GM19193 (cell line): ENCODE results near the gene PDZRN3.

Experiments used
- POLR2A ChIP-seq: IDR thresholded peaks from 4 replicates; pipeline ENCODE4 v1.6.1; 2011; ENCODE audit not compliant: insufficient read depth, insufficient read length; ENCODE audit errors: extremely low read depth

The PDZRN3 gene

GRCh38 chr3:73399666-73400253 is 225.0 kb downstream of the PDZRN3 start:
- no peak for TF ChIP-seq POLR2A

- TF ChIP-seq POLR2A: no peak
Observed at GRCh38 chr3:73399106-73399505, 225.6 kb downstream of the PDZRN3 start.

- TF ChIP-seq POLR2A: no peak
Observed at GRCh38 chr3:73398084-73398483, 226.7 kb downstream of the PDZRN3 start.

- TF ChIP-seq POLR2A: no peak
Observed at GRCh38 chr3:73394240-73394639, 230.5 kb downstream of the PDZRN3 start.

- TF ChIP-seq POLR2A: no peak
Observed at GRCh38 chr3:73393005-73393404, 231.7 kb downstream of the PDZRN3 start.

- no peak for TF ChIP-seq POLR2A
Observed at GRCh38 chr3:73391984-73392383, 232.8 kb downstream of the PDZRN3 start.

- TF ChIP-seq POLR2A: no peak
Observed at GRCh38 chr3:73389928-73390327, 234.8 kb downstream of the PDZRN3 start.

GRCh38 chr3:73389117-73389813 is 235.5 kb downstream of the PDZRN3 start:
- no peak for TF ChIP-seq POLR2A

- TF ChIP-seq POLR2A: no peak
Observed at GRCh38 chr3:73385568-73385967, 239.2 kb downstream of the PDZRN3 start.

GRCh38 chr3:73384091-73384906 is 240.4 kb downstream of the PDZRN3 start:
- no peak for TF ChIP-seq POLR2A

- TF ChIP-seq POLR2A: no peak
Observed at GRCh38 chr3:73383470-73384049, 241.2 kb downstream of the PDZRN3 start.

- TF ChIP-seq POLR2A: no peak
Observed at GRCh38 chr3:73381551-73381950, 243.2 kb downstream of the PDZRN3 start.

- no peak for TF ChIP-seq POLR2A
Observed at GRCh38 chr3:73380735-73381532, 243.8 kb downstream of the PDZRN3 start.

- no peak for TF ChIP-seq POLR2A
Observed at GRCh38 chr3:73379465-73379864, 245.3 kb downstream of the PDZRN3 start.

- TF ChIP-seq POLR2A: no peak
Observed at GRCh38 chr3:73378207-73378606, 246.5 kb downstream of the PDZRN3 start.

GRCh38 chr3:73365756-73366397 is 258.9 kb downstream of the PDZRN3 start:
- no peak for TF ChIP-seq POLR2A
